Heart right ventricle (tissue), 16 donors: ENCODE measurements around the gene ZNF891. TPM values are rescaled to one million over a fixed set of nuclear protein-coding genes. Genes with fewer than 3 reads are reported as not detected.

Source experiments
- ATAC-seq, 8 donors: fragments of 200-7000 bp; cut with Tn5 transposase; one replicate each; pipeline ENCODE4 v1.9.1; 2020; ENCODE audit warnings: mild to moderate bottlenecking in 8 of 8, moderate library complexity in 8 of 8, moderate number of reproducible peaks in 1 of 8
- DNase-seq, 2 donors: peaks; one replicate each; pipeline ENCODE4 v3.0.0-alpha.2; 2020
- H3K27ac ChIP-seq, 10 donors: fragments of 200-600 bp; sonication (generic) in 2 of 10; one replicate each; pipeline versions ENCODE4 v1.5.0 to v1.8.0; 2020 to 2022; ENCODE audit warnings: mild to moderate bottlenecking in 3 of 10
- H3K27me3 ChIP-seq, 7 donors: fragments of 200-600 bp; one replicate each; pipeline ENCODE4 v1.8.0; 2021 to 2022; ENCODE audit warnings: mild to moderate bottlenecking in 2 of 7
- H3K36me3 ChIP-seq, 9 donors: fragments of 200-600 bp; sonication (generic) in 1 of 9; one replicate each; pipeline versions ENCODE4 v1.5.0 to v1.8.0; 2020 to 2022; ENCODE audit warnings: mild to moderate bottlenecking in 2 of 9
- H3K4me1 ChIP-seq, 9 donors: fragments of 200-600 bp; sonication (generic) in 1 of 9; one replicate each; pipeline versions ENCODE4 v1.5.0 to v1.8.0; 2020 to 2022; ENCODE audit warnings: mild to moderate bottlenecking in 4 of 9
- H3K4me3 ChIP-seq, 10 donors: fragments of 200-600 bp; sonication (generic) in 2 of 10; one replicate each; pipeline versions ENCODE4 v1.5.0 to v1.8.0; 2020 to 2022; ENCODE audit warnings: mild to moderate bottlenecking in 7 of 10, moderate library complexity in 2 of 10
- H3K9me3 ChIP-seq, 11 donors: fragments of 200-600 bp in 10 of 11; sonication (generic) in 2 of 11; one replicate each; pipeline versions ENCODE4 v1.5.0 to v1.8.0; 2013 to 2022; ENCODE audit warnings: mild to moderate bottlenecking in 2 of 11, control low read depth in 1 of 11, moderate library complexity in 1 of 11
- CTCF ChIP-seq, 9 donors: fragments of 200-600 bp; sonication (generic) in 2 of 9; IDR thresholded peaks; one replicate each; pipeline versions ENCODE4 v1.5.0 to v1.8.0; 2021 to 2022; ENCODE audit warnings: antibody characterized with exemption in 9 of 9, mild to moderate bottlenecking in 5 of 9, moderate library complexity in 1 of 9
- WGBS, 2 donors: extraction: QIAGEN DNeasy Blood & Tissue Kit; methylation state at CpG; one replicate each; pipeline ENCODE4 v1.1.7; 2013; ENCODE audit warnings: inconsistent platforms in 1 of 2; 5-methylcytosine and 5-hydroxymethylcytosine counted together
- intact Hi-C, 10 donors: fragments of 100-400 bp; cut with DNase I; formaldehyde crosslinking; loops; one replicate each; pipeline versions ENCODE4 v1.11.1 to v1.14.2; 2022
- polyA plus RNA-seq, 2 donors: library from polyadenylated mRNA; stranded (reverse); fragments of 200-250 nt; gene quantifications; one replicate each; pipeline ENCODE4 v1.2.3, GENCODE V29; 2013
- total RNA-seq, 10 donors: library from RNA; stranded (reverse); fragmentation: NEBNext Ultra II Directional in 3 of 10; extraction: Animal tissue kit (Norgen Biotek cat#: 25700) in 3 of 10; gene quantifications; one replicate each; pipeline versions ENCODE4 v1.2.1 to v1.2.4, GENCODE V29; 2021 to 2023
- donor health status: Arrhythmogenic right ventricular cardiomyopathy.
- donor health status: ischemic (EF 13 %, LVEDD 7.1; RV severe dilation, severe dysfunction).
- donor health status: healthy with polysubstance abuse.
- donor health status: DM: no; HTN: yes; CAD: no.
- donor health status: DM: no; HTN: no; CAD: no.
- donor health status: ischemic (EF 25% LVEDD 6.9; RV normal size, moderate dysfunction).
- donor health status: ischemic (EF 25% LVEDD 5.7; RV mildly dilated, moderate dysfunction).
- donor health status: healthy.
- donor health status: DM: yes; HTN: yes; CAD: no.
- donor health status: Ischemic cardiomyopathy.
- donor health status: ischemic (EF 35%, LVEDD 5.7; RV mildly dilated, moderate dysfunction).
- donor health status: nonischemic (EF 11% LVEDD 7.7; RV severe dilation, severe dysfunction).
- donor health status: DM: yes; HTN: yes; CAD: no.
- donor health status: PGD.
- donor health status: ischemic (EF 29% LVEDD 5.4; RV normal size, mild dysfunction).
- donor health status: nonischemic (EF 23%, LVEDD 6.1; RV moderate dilation, normal function).

The ZNF891 gene
- total and polyA plus RNA-seq, 12 donors, result 0.23 to 1.2 (median 0.88) TPM

- H3K36me3 ChIP-seq, result peaks cover 8 to 100% (median 78%) of the 10 kb centered on the region in 9 donors
- ATAC-seq, result no peak
Measured at GRCh38 chr12:133107121-133107520, 23.0 kb downstream of the ZNF891 start.

GRCh38 chr12:133106253-133106652, 23.8 kb downstream of the ZNF891 start:
- H3K9me3 ChIP-seq, result peaks cover 17 to 100% (median 100%) of the 10 kb centered on the region in 11 donors
- no peak overlapping the region for H3K4me3 ChIP-seq
- H3K36me3 ChIP-seq, result peaks cover 8 to 100% (median 86%) of the 10 kb centered on the region in 9 donors
- H3K27me3 ChIP-seq, result no peaks in the 10 kb centered on the region
- TF ChIP-seq CTCF (IDR thresholded peaks at IDR 0.05), result no peak
- H3K4me1 ChIP-seq, result no peaks in the 10 kb centered on the region
- no peak for ATAC-seq
- H3K27ac ChIP-seq, result no peak overlapping the region
- WGBS, 2 donors, result 94 to 97% methylated on average over 5 of the region's 5 CpGs
- no peak for DNase-seq
- intact Hi-C loops, result loop anchor here in 1 of 10 donors (5.0 kb wide), 1 partner anchor 49 kb away; no protein-coding TSS in a partner anchor

More at GRCh38 chr12:133107121-133107520, 23.0 kb downstream of the ZNF891 start:
- WGBS, 2 donors, result 93 to 99% methylated on average over 1 of the region's 1 CpG
- peaks cover 17 to 100% (median 100%) of the 10 kb centered on the region in 11 donors for H3K9me3 ChIP-seq
- DNase-seq, result no peak
- intact Hi-C loops, result loop anchor here in 1 of 10 donors (5.0 kb wide), 1 partner anchor 50 kb away; no protein-coding TSS in a partner anchor
- H3K27me3 ChIP-seq, result no peaks in the 10 kb centered on the region
- no peak for TF ChIP-seq CTCF (IDR thresholded peaks at IDR 0.05)
- no peak overlapping the region for H3K4me3 ChIP-seq
- no peaks in the 10 kb centered on the region for H3K4me1 ChIP-seq
- no peak overlapping the region for H3K27ac ChIP-seq

GRCh38 chr12:133105620-133106019, 24.5 kb downstream of the ZNF891 start:
- intact Hi-C loops, result loop anchor here in 1 of 10 donors (5.0 kb wide), 1 partner anchor 48 kb away; no protein-coding TSS in a partner anchor
- ATAC-seq (no peak), DNase-seq (no peak)
- no peak for TF ChIP-seq CTCF (IDR thresholded peaks at IDR 0.05)
- Histone ChIP-seq H3K9me3 (peaks cover 22 to 100% (median 100%) of the 10 kb centered on the region in 11 donors), H3K27ac (no peak overlapping the region), H3K4me1 (no peaks in the 10 kb centered on the region), H3K27me3 (no peaks in the 10 kb centered on the region), H3K4me3 (no peak overlapping the region), H3K36me3 (peaks cover 11 to 100% (median 92%) of the 10 kb centered on the region in 9 donors)
- WGBS, 2 donors, result 96 to 99% methylated on average over 3 of the region's 3 CpGs

GRCh38 chr12:133083345-133083744, 46.7 kb downstream of the ZNF891 start:
- H3K27ac ChIP-seq, result no peak overlapping the region
- intact Hi-C loops, result loop anchor here in 2 of 10 donors (5.0 kb wide), 2 partner anchors 44 to 46 kb away; partner anchors contain the start of gene ZNF84 (in 1 of the 2)
- H3K27me3 ChIP-seq, result no peaks in the 10 kb centered on the region

More at GRCh38 chr12:133083345-133083744, 46.7 kb downstream of the ZNF891 start:
- 97 to 99% methylated on average over 6 of the region's 6 CpGs for WGBS, 2 donors
- Histone ChIP-seq H3K4me3 (no peak overlapping the region), H3K4me1 (peaks cover 0 to 18% (median 11%) of the 10 kb centered on the region in 9 donors), H3K9me3 (peaks cover 0 to 88% (median 71%) of the 10 kb centered on the region in 11 donors), H3K36me3 (peaks cover 0 to 69% (median 60%) of the 10 kb centered on the region in 9 donors)
- ATAC-seq (no peak), DNase-seq (no peak)
- no peak for TF ChIP-seq CTCF (IDR thresholded peaks at IDR 0.05)
